ENCODE results near the gene UNK. TPM values are rescaled to one million over a fixed set of nuclear protein-coding genes. Genes with fewer than 3 reads are reported as not detected.
A peak's percentile ranks its signal among the peaks of the same experiment; 100 is the strongest.

UNK gene
- total RNA-seq, 1 experiment from 2014 or later, result 32.1 TPM

DNA sequence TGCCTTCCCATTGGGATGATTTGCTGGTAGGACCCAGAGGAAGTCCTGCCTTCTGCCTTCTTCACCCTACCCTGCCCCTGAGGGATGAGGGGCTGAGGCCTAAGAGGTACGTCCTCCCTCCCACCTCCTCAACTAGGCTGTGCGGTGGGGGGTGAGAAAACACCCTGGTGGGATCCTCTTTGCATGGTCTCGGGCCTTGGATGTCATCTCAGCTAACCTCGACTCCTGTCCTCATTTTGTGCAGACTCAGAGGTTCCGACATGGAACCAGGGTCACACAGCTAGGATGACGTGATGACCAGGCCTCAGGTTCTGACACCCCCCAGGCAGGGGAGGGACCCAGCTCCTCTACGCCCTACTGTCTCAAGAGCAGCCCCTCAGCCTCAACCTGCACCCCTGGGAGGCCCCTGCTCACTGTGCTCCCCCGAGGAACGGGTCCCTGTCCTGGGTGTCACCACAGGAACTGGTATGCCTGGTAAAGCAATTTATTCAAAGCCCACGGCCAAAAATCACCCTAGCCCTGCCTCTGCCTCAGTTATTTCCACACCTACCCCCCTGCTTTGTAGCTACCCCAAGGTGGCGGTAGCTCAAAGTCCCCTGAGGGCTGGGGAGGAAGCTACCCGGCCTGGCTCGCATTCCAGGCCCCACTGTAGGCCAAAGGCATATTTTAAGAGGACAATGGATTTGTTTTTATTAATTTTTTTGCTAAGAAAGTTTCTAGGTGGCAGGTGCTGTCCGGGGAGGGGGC is 42.1 kb downstream of the UNK start:
- H3K9me3 ChIP-seq (ENCODE audit: control insufficient read depth, insufficient read depth, low read depth, low read length), result no peaks in the 10 kb centered on the region
- DNase-seq (ENCODE audit: low read depth, low spot score) (no peak), ATAC-seq (no peak)
- TF ChIP-seq POLR2AphosphoS5 (IDR thresholded peaks at IDR 0.05; ENCODE audit: low read depth, low read length) (no peak), TCF7L2 (IDR thresholded peaks at IDR 0.05; ENCODE audit: low read depth, low read length) (no peak), SIN3A (IDR thresholded peaks at IDR 0.05; ENCODE audit: borderline replicate concordance, insufficient read depth, low read depth, low read length) (no peak)
- TF ChIP-seq, protein P1, sequence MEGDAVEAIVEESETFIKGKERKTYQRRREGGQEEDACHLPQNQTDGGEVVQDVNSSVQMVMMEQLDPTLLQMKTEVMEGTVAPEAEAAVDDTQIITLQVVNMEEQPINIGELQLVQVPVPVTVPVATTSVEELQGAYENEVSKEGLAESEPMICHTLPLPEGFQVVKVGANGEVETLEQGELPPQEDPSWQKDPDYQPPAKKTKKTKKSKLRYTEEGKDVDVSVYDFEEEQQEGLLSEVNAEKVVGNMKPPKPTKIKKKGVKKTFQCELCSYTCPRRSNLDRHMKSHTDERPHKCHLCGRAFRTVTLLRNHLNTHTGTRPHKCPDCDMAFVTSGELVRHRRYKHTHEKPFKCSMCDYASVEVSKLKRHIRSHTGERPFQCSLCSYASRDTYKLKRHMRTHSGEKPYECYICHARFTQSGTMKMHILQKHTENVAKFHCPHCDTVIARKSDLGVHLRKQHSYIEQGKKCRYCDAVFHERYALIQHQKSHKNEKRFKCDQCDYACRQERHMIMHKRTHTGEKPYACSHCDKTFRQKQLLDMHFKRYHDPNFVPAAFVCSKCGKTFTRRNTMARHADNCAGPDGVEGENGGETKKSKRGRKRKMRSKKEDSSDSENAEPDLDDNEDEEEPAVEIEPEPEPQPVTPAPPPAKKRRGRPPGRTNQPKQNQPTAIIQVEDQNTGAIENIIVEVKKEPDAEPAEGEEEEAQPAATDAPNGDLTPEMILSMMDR (IDR thresholded peaks at IDR 0.05), result no peak
- TF ChIP-seq, protein P2, sequence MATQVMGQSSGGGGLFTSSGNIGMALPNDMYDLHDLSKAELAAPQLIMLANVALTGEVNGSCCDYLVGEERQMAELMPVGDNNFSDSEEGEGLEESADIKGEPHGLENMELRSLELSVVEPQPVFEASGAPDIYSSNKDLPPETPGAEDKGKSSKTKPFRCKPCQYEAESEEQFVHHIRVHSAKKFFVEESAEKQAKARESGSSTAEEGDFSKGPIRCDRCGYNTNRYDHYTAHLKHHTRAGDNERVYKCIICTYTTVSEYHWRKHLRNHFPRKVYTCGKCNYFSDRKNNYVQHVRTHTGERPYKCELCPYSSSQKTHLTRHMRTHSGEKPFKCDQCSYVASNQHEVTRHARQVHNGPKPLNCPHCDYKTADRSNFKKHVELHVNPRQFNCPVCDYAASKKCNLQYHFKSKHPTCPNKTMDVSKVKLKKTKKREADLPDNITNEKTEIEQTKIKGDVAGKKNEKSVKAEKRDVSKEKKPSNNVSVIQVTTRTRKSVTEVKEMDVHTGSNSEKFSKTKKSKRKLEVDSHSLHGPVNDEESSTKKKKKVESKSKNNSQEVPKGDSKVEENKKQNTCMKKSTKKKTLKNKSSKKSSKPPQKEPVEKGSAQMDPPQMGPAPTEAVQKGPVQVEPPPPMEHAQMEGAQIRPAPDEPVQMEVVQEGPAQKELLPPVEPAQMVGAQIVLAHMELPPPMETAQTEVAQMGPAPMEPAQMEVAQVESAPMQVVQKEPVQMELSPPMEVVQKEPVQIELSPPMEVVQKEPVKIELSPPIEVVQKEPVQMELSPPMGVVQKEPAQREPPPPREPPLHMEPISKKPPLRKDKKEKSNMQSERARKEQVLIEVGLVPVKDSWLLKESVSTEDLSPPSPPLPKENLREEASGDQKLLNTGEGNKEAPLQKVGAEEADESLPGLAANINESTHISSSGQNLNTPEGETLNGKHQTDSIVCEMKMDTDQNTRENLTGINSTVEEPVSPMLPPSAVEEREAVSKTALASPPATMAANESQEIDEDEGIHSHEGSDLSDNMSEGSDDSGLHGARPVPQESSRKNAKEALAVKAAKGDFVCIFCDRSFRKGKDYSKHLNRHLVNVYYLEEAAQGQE (IDR thresholded peaks at IDR 0.05; ENCODE audit: insufficient read depth in 1 of 2, low read depth in 2 of 2, low read length in 1 of 2), result no peak
- intact Hi-C loops (cut with micrococcal nuclease; ENCODE audit: unreplicated experiment), result no loop called here
- ChIA-PET CTCF (interaction anchor here (0.6 to 1.5 kb wide), 6 partner anchors 17 to 63 kb away, joined by 3 to 6 read pairs (median 4); no protein-coding TSS in a partner anchor), POLR2A (interaction anchor here (0.5 kb wide), 1 partner anchor 24 kb away, joined by 14 read pairs; no protein-coding TSS in a partner anchor)
- no peak overlapping the region for H3K27ac ChIP-seq (ENCODE audit: low read length)
- BruUV-seq (replicated peaks), result no TSS peak
- no peaks in the 10 kb centered on the region for H3K4me1 ChIP-seq (ENCODE audit: control insufficient read depth, insufficient read depth, low read length)
- H3K27me3 ChIP-seq (ENCODE audit: control insufficient read depth, insufficient read depth, low read length), result no peaks in the 10 kb centered on the region
- no peaks in the 10 kb centered on the region; the same call in 1 of the 2 replicates for H3K36me3 ChIP-seq (ENCODE audit: control insufficient read depth, insufficient read depth, low read length)
- in situ Hi-C loops (cut with HindIII; ENCODE audit: low pct_unique_long_range_greater_than_20kb, low sequenced_read_pairs), result no loop called here
- H3K4me3 ChIP-seq (ENCODE audit: low read depth in 2 of 2, low read length in 2 of 2), result no peak overlapping the region

DNA sequence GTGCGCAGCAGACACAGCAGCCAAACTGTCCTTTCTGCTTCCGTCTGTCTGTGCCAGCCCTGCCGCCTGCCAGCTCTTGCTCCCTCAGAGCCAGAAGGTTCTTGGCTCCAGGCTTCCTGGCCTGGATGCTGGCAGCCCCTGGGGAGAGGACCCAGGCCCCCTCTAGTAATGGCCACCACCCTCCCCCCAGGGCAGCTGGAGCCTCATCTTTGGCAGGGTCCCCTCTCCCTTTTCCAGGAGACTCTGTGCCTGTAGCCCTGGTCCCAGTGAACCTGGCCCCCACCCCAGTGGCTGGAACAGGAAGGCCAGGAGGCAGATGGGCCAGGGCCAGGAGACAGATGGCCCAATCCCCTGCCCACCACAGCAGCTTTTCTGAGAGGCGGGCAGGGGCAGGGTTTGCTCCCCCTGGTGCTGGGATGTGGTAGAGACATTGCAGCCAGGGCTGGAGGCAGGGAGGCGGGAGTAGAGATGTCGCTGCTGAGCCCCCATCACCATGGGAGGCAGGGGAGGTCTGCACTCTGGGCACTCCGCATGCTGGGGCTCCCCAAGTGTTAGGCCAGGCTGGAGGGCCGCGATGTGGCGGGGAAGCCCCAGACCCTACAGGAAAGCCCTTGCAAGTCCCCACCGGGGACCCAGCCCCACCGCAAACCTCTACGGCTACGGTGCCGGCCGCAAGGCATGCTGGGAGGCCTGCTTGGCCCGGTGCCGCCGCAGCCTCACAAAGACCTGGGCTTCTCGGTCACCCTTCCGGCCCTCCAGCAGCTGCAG is 42.9 kb downstream of the UNK start:
- Histone ChIP-seq H3K27me3 (ENCODE audit: control insufficient read depth, insufficient read depth, low read length) (no peaks in the 10 kb centered on the region), H3K27ac (ENCODE audit: low read length) (no peak overlapping the region), H3K4me1 (ENCODE audit: control insufficient read depth, insufficient read depth, low read length) (no peaks in the 10 kb centered on the region; the same call in 1 of the 2 replicates), H3K4me3 (ENCODE audit: low read depth in 2 of 2, low read length in 2 of 2) (no peak overlapping the region), H3K9me3 (ENCODE audit: control insufficient read depth, insufficient read depth, low read depth, low read length) (no peaks in the 10 kb centered on the region), H3K36me3 (ENCODE audit: control insufficient read depth, insufficient read depth, low read length) (no peaks in the 10 kb centered on the region; the same call in 1 of the 2 replicates)
- ATAC-seq (peak; percentile 60), DNase-seq (ENCODE audit: low read depth, low spot score) (no peak)
- BruUV-seq (replicated peaks), result no TSS peak
- intact Hi-C loops (cut with micrococcal nuclease; ENCODE audit: unreplicated experiment), result no loop called here
- POLR2A ChIA-PET, result interaction anchor here (0.5 kb wide), 1 partner anchor 25 kb away, joined by 14 read pairs; no protein-coding TSS in a partner anchor
- in situ Hi-C loops (cut with HindIII; ENCODE audit: low pct_unique_long_range_greater_than_20kb, low sequenced_read_pairs), result no loop called here
- CTCF ChIA-PET, result interaction anchor here (1.0 to 1.5 kb wide), 3 partner anchors 28 to 63 kb away, joined by 3 to 4 read pairs (median 4); no protein-coding TSS in a partner anchor
- TF ChIP-seq, protein P1 (IDR thresholded peaks at IDR 0.05), result peak; percentile 87
- no peak for TF ChIP-seq TCF7L2 (IDR thresholded peaks at IDR 0.05; ENCODE audit: low read depth, low read length)

Data from Panc1 (cell line).